Measurements from ENCODE around the gene STIP1. TPM values are rescaled to one million over a fixed set of nuclear protein-coding genes. Genes with fewer than 3 reads are reported as not detected.

STIP1 gene
- total RNA-seq, 1 experiment from 2014 or later: 336 TPM

GRCh38 chr11:64220271-64220670 is 34.3 kb downstream of the STIP1 start:
- peaks cover 6% of the 10 kb centered on the region; the same call in 1 of the 2 replicates for H3K79me2 ChIP-seq (ENCODE audit: insufficient read depth, low read length)
- no peak overlapping the region for H3K4me2 ChIP-seq (ENCODE audit: low read length)
- ChIA-PET CTCF (no interaction called here), POLR2A (no interaction called here), RAD21 (ENCODE audit: low non-redundant PET in 1 of 2, low total read pairs in 2 of 2, uncharacterized antibody in 2 of 2, unreplicated experiment in 2 of 2) (no interaction called here)
- ATAC-seq: no peak
- no peaks in the 10 kb centered on the region for H3K27me3 ChIP-seq (ENCODE audit: insufficient read depth, low read length)
- no peak for DNase-seq (ENCODE audit: low read depth, low spot score)
- intact Hi-C loops (cut with micrococcal nuclease): no loop called here
- H3K36me3 ChIP-seq (ENCODE audit: control insufficient read depth in 1 of 2, insufficient read depth in 2 of 2, low read length in 2 of 2): peaks cover 0 to 6% of the 10 kb centered on the region in 2 experiments; a peak in 1 of 4 replicates
- H3K9ac ChIP-seq (ENCODE audit: low read length): no peak overlapping the region
- no peaks in the 10 kb centered on the region for H4K20me1 ChIP-seq (ENCODE audit: insufficient read depth)
- peaks cover 4 to 6% of the 10 kb centered on the region in 2 experiments; a peak in 3 of 4 replicates for H3K4me1 ChIP-seq (ENCODE audit: control insufficient read depth in 1 of 2, insufficient read depth in 2 of 2, low read length in 2 of 2)
- no peak overlapping the region for H3K27ac ChIP-seq (ENCODE audit: low read depth, low read length)
- H3K9me2 ChIP-seq (ENCODE audit: insufficient read depth): no peaks in the 10 kb centered on the region
- TF ChIP-seq ZFX (IDR thresholded peaks at IDR 0.05) (no peak), CEBPB (IDR thresholded peaks at IDR 0.05; ENCODE audit: low read depth) (no peak), SRF (IDR thresholded peaks at IDR 0.05; ENCODE audit: low read depth) (no peak)
- no TSS peak for BruUV-seq (replicated peaks)
- H3K9me3 ChIP-seq (ENCODE audit: control insufficient read depth in 1 of 2, insufficient read depth in 1 of 2, low read depth in 1 of 2, low read length in 2 of 2): no peaks in the 10 kb centered on the region
- H2AFZ ChIP-seq (ENCODE audit: low read depth, low read length, poor library complexity, severe bottlenecking): no peak overlapping the region
- no peak overlapping the region for H3K4me3 ChIP-seq (replicated peaks in 1 of 2; ENCODE audit: low read depth in 1 of 2, low read length in 2 of 2)

GRCh38 chr11:64220798-64221197 is 34.8 kb downstream of the STIP1 start:
- POLR2A ChIA-PET: no interaction called here
- RAD21 ChIA-PET (ENCODE audit: low non-redundant PET in 1 of 2, low total read pairs in 2 of 2, uncharacterized antibody in 2 of 2, unreplicated experiment in 2 of 2): no interaction called here
- peaks cover 7% of the 10 kb centered on the region; the same call in 1 of the 2 replicates for H3K79me2 ChIP-seq (ENCODE audit: insufficient read depth, low read length)
- no TSS peak for BruUV-seq (replicated peaks)
- H3K9me2 ChIP-seq (ENCODE audit: insufficient read depth): no peaks in the 10 kb centered on the region
- no peak overlapping the region for H3K4me2 ChIP-seq (ENCODE audit: low read length)
- CTCF ChIA-PET: no interaction called here
- H3K4me1 ChIP-seq (ENCODE audit: control insufficient read depth in 1 of 2, insufficient read depth in 2 of 2, low read length in 2 of 2): peaks cover 4 to 9% of the 10 kb centered on the region in 2 experiments; a peak in 3 of 4 replicates
- ATAC-seq: no peak
- no peak overlapping the region for H3K27ac ChIP-seq (ENCODE audit: low read depth, low read length)
- no peaks in the 10 kb centered on the region for H4K20me1 ChIP-seq (ENCODE audit: insufficient read depth)
- no peak overlapping the region for H3K9ac ChIP-seq (ENCODE audit: low read length)
- peaks cover 0 to 6% of the 10 kb centered on the region in 2 experiments; a peak in 1 of 4 replicates for H3K36me3 ChIP-seq (ENCODE audit: control insufficient read depth in 1 of 2, insufficient read depth in 2 of 2, low read length in 2 of 2)
- H2AFZ ChIP-seq (ENCODE audit: low read depth, low read length, poor library complexity, severe bottlenecking): no peak overlapping the region
- no peak for DNase-seq (ENCODE audit: low read depth, low spot score)
- intact Hi-C loops (cut with micrococcal nuclease): no loop called here
- no peak overlapping the region for H3K4me3 ChIP-seq (replicated peaks in 1 of 2; ENCODE audit: low read depth in 1 of 2, low read length in 2 of 2)
- TF ChIP-seq MAX (IDR thresholded peaks at IDR 0.05) (no peak), ZNF274 (IDR thresholded peaks at IDR 0.05; ENCODE audit: low read depth, low read length) (no peak), ATF3 (IDR thresholded peaks at IDR 0.05) (no peak), SRF (IDR thresholded peaks at IDR 0.05; ENCODE audit: low read depth) (no peak), POLR2AphosphoS5 (IDR thresholded peaks at IDR 0.05; ENCODE audit: low read depth, low read length) (no peak), CBX3 (IDR thresholded peaks at IDR 0.05; ENCODE audit: low read depth) (no peak), SIN3A (IDR thresholded peaks at IDR 0.05; ENCODE audit: low read depth) (no peak), CTCF (IDR thresholded peaks at IDR 0.05 in 2 of 3, conservative IDR thresholded peaks at IDR 0.05 in 1 of 3; ENCODE audit: borderline replicate concordance in 1 of 3, insufficient read depth in 1 of 3, low read depth in 2 of 3, low read length in 2 of 3) (no peak), TCF7L2 (IDR thresholded peaks at IDR 0.05; ENCODE audit: borderline replicate concordance, extremely low read depth, insufficient read depth, insufficient read length) (no peak), ELF1 (IDR thresholded peaks at IDR 0.05; ENCODE audit: borderline replicate concordance, low read depth) (no peak), EGR1 (IDR thresholded peaks at IDR 0.05; ENCODE audit: low read depth) (no peak), ZBTB33 (IDR thresholded peaks at IDR 0.05; ENCODE audit: extremely low read depth, insufficient replicate concordance, low read length) (no peak), RAD21 (IDR thresholded peaks at IDR 0.05; ENCODE audit: low read depth) (no peak), POLR2A (IDR thresholded peaks at IDR 0.05; ENCODE audit: borderline replicate concordance, extremely low read depth, insufficient read depth, insufficient read length) (no peak), SP1 (IDR thresholded peaks at IDR 0.05; ENCODE audit: low read depth) (no peak), EZH2 (IDR thresholded peaks at IDR 0.05) (no peak), EZH2phosphoT487 (IDR thresholded peaks at IDR 0.05; ENCODE audit: borderline replicate concordance) (no peak)
- H3K27me3 ChIP-seq (ENCODE audit: insufficient read depth, low read length): no peaks in the 10 kb centered on the region
- H3K9me3 ChIP-seq (ENCODE audit: control insufficient read depth in 1 of 2, insufficient read depth in 1 of 2, low read depth in 1 of 2, low read length in 2 of 2): no peaks in the 10 kb centered on the region

Data from HCT116 (cell line).